ES-I3 (cell line): ENCODE data around the gene SMYD3.

ENCODE experiments used
- H3K36me3 ChIP-seq: 2 replicates; pipeline ENCODE4 v1.6.1; 2013; ENCODE audit warnings: mild to moderate bottlenecking, low read length, control low read depth, moderate library complexity; ENCODE audit not compliant: insufficient read depth
- H3K4me1 ChIP-seq: 2 replicates; pipeline ENCODE4 v1.6.1; 2013; ENCODE audit warnings: mild to moderate bottlenecking, control low read depth, low read length; ENCODE audit not compliant: insufficient read depth
- H3K9ac ChIP-seq: 2 replicates; pipeline ENCODE4 v1.6.1; 2013; ENCODE audit warnings: low read depth, mild to moderate bottlenecking, low read length, moderate library complexity
- H3K9me3 ChIP-seq: 2 replicates; pipeline ENCODE4 v1.6.1; 2013; ENCODE audit warnings: mild to moderate bottlenecking, low read length, moderate library complexity; ENCODE audit not compliant: control insufficient read depth, insufficient read depth

Gene SMYD3

GRCh38 chr1:246141306-246141705 is 365.8 kb downstream of the SMYD3 start:
- no peak overlapping the region for H3K9ac ChIP-seq
- no peaks in the 10 kb centered on the region for H3K9me3 ChIP-seq
- no peaks in the 10 kb centered on the region; the same call in 1 of the 2 replicates for H3K4me1 ChIP-seq
- no peaks in the 10 kb centered on the region for H3K36me3 ChIP-seq

GRCh38 chr1:246139745-246140182 is 367.3 kb downstream of the SMYD3 start:
- no peaks in the 10 kb centered on the region for H3K9me3 ChIP-seq
- no peak overlapping the region for H3K9ac ChIP-seq
- H3K36me3 ChIP-seq: no peaks in the 10 kb centered on the region
- no peaks in the 10 kb centered on the region; the same call in 1 of the 2 replicates for H3K4me1 ChIP-seq

- Histone ChIP-seq H3K4me1 (no peaks in the 10 kb centered on the region; the same call in 1 of the 2 replicates), H3K9ac (no peak overlapping the region), H3K9me3 (no peaks in the 10 kb centered on the region), H3K36me3 (no peaks in the 10 kb centered on the region)
Measured at GRCh38 chr1:246138781-246139180, 368.3 kb downstream of the SMYD3 start.

- H3K9me3 ChIP-seq: no peaks in the 10 kb centered on the region
- no peaks in the 10 kb centered on the region for H3K36me3 ChIP-seq
- H3K9ac ChIP-seq: no peak overlapping the region
- no peaks in the 10 kb centered on the region; the same call in 1 of the 2 replicates for H3K4me1 ChIP-seq
Measured at GRCh38 chr1:246136477-246136876, 370.6 kb downstream of the SMYD3 start.

GRCh38 chr1:246134789-246135188 is 372.3 kb downstream of the SMYD3 start:
- no peak overlapping the region for H3K9ac ChIP-seq
- H3K36me3 ChIP-seq: no peaks in the 10 kb centered on the region
- H3K4me1 ChIP-seq: no peaks in the 10 kb centered on the region; the same call in 1 of the 2 replicates
- H3K9me3 ChIP-seq: no peaks in the 10 kb centered on the region

- Histone ChIP-seq H3K4me1 (no peaks in the 10 kb centered on the region), H3K36me3 (no peaks in the 10 kb centered on the region), H3K9me3 (no peaks in the 10 kb centered on the region), H3K9ac (no peak overlapping the region)
Measured at GRCh38 chr1:246131095-246131494, 376.0 kb downstream of the SMYD3 start.

- no peak overlapping the region for H3K9ac ChIP-seq
- no peaks in the 10 kb centered on the region for H3K4me1 ChIP-seq
- no peaks in the 10 kb centered on the region for H3K9me3 ChIP-seq
- H3K36me3 ChIP-seq: no peaks in the 10 kb centered on the region
Measured at GRCh38 chr1:246128494-246129069, 378.5 kb downstream of the SMYD3 start.

- no peaks in the 10 kb centered on the region for H3K4me1 ChIP-seq
- no peaks in the 10 kb centered on the region for H3K9me3 ChIP-seq
- no peaks in the 10 kb centered on the region for H3K36me3 ChIP-seq
- H3K9ac ChIP-seq: no peak overlapping the region
Measured at GRCh38 chr1:246126580-246126979, 380.5 kb downstream of the SMYD3 start.

GRCh38 chr1:246122071-246122470 is 385.0 kb downstream of the SMYD3 start:
- H3K36me3 ChIP-seq: no peaks in the 10 kb centered on the region
- no peaks in the 10 kb centered on the region for H3K9me3 ChIP-seq
- no peaks in the 10 kb centered on the region for H3K4me1 ChIP-seq
- H3K9ac ChIP-seq: no peak overlapping the region

GRCh38 chr1:246121533-246121932 is 385.5 kb downstream of the SMYD3 start:
- Histone ChIP-seq H3K9me3 (no peaks in the 10 kb centered on the region), H3K36me3 (no peaks in the 10 kb centered on the region), H3K9ac (no peak overlapping the region), H3K4me1 (no peaks in the 10 kb centered on the region)

- H3K9me3 ChIP-seq: no peaks in the 10 kb centered on the region
- H3K36me3 ChIP-seq: no peaks in the 10 kb centered on the region
- H3K4me1 ChIP-seq: no peaks in the 10 kb centered on the region
- no peak overlapping the region for H3K9ac ChIP-seq
Measured at GRCh38 chr1:246117066-246117791, 389.9 kb downstream of the SMYD3 start.

- no peaks in the 10 kb centered on the region for H3K36me3 ChIP-seq
- H3K9ac ChIP-seq: no peak overlapping the region
Measured at GRCh38 chr1:246114369-246114768, 392.7 kb downstream of the SMYD3 start.

GRCh38 chr1:246113555-246114095 is 393.5 kb downstream of the SMYD3 start:
- Histone ChIP-seq H3K36me3 (no peaks in the 10 kb centered on the region), H3K9me3 (peaks cover 3% of the 10 kb centered on the region; the same call in 1 of the 2 replicates), H3K9ac (no peak overlapping the region), H3K4me1 (no peaks in the 10 kb centered on the region)

More at GRCh38 chr1:246114369-246114768, 392.7 kb downstream of the SMYD3 start:
- H3K9me3 ChIP-seq: peaks cover 3% of the 10 kb centered on the region; the same call in 1 of the 2 replicates
- H3K4me1 ChIP-seq: no peaks in the 10 kb centered on the region

- 0 out of 2 replicates have a peak, but pooled peaks cover 6% of the 10 kb centered on the region for H3K4me1 ChIP-seq
- no peak overlapping the region for H3K9ac ChIP-seq
Measured at GRCh38 chr1:246111570-246111969, 395.5 kb downstream of the SMYD3 start.

More at GRCh38 chr1:246111570-246111969, 395.5 kb downstream of the SMYD3 start:
- H3K9me3 ChIP-seq: peaks cover 3% of the 10 kb centered on the region; the same call in 1 of the 2 replicates
- no peaks in the 10 kb centered on the region for H3K36me3 ChIP-seq
